Activated naive CD4-positive, alpha-beta T cell treated with anti-CD3 and anti-CD28 coated beads, Interleukin-2, amount 50 U/mL, for 24 hours (primary cell): Measurements from ENCODE around the gene AFDN.

Experiments used
- H3K27ac Mint-ChIP-seq: one replicate; pipeline ENCODE4 v1.8.0; 2021; ENCODE audit warnings: mild to moderate bottlenecking, mixed read lengths
- H3K27me3 Mint-ChIP-seq: one replicate; pipeline ENCODE4 v1.8.0; 2021; ENCODE audit warnings: mixed read lengths
- H3K36me3 Mint-ChIP-seq: one replicate; pipeline ENCODE4 v1.8.0; 2021; ENCODE audit warnings: mixed read lengths
- H3K4me1 Mint-ChIP-seq: one replicate; pipeline ENCODE4 v1.8.0; 2021; ENCODE audit warnings: mixed read lengths
- H3K4me3 Mint-ChIP-seq: one replicate; pipeline ENCODE4 v1.8.0; 2021; ENCODE audit warnings: mild to moderate bottlenecking, mixed read lengths
- H3K9me3 Mint-ChIP-seq: one replicate; pipeline ENCODE4 v1.8.0; 2021; ENCODE audit warnings: mixed read lengths

Gene AFDN

DNA sequence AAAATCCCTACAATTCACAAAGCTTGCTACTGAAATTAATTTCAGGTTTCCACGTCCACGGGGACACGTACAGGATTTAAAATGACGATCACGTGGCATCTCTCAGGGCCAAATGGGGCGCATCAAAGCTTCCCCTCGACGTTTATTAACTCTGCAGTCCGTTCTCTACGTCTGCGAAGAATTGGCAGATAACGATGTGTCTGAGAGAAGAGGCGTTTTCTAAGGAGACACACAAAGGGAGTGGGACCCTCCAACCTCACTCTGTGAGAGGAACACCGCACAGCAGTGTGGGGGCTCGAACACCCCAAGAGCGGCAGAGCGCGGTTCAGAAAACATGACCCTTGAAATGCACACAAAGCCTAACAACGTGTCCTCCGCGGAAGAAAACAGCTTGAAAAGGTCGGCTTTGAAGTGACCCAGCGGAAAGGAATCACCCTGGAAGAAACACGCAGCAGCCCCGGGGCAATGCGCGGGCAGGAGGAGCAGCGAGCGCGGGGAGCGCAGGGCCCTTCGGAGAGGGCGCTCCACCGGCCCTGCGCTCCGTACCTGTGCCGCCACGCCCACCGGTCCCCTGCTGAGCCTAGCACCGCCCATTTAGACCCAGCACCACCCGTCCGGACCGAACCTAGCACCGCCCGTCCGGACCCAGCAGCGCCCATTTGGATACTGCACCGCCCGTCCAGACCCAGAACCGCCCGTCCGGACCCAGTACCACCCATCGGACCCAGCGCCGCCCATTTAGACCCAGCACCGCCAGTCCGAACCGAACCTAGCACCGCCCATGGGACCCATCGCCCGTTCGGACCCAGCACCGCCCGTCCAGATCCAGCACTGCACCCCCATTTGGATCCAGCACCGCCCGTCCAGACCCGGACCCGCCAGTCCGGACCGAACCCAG lies 1.1 kb upstream of the AFDN start:
- Mint-ChIP-seq H3K27me3 (peaks cover 43% of the 10 kb centered on the region), H3K36me3 (no peaks in the 10 kb centered on the region), H3K9me3 (no peaks in the 10 kb centered on the region), H3K4me3 (peak overlapping the region; percentile 85), H3K27ac (peak overlapping the region; percentile 46), H3K4me1 (peaks cover 18% of the 10 kb centered on the region)

DNA sequence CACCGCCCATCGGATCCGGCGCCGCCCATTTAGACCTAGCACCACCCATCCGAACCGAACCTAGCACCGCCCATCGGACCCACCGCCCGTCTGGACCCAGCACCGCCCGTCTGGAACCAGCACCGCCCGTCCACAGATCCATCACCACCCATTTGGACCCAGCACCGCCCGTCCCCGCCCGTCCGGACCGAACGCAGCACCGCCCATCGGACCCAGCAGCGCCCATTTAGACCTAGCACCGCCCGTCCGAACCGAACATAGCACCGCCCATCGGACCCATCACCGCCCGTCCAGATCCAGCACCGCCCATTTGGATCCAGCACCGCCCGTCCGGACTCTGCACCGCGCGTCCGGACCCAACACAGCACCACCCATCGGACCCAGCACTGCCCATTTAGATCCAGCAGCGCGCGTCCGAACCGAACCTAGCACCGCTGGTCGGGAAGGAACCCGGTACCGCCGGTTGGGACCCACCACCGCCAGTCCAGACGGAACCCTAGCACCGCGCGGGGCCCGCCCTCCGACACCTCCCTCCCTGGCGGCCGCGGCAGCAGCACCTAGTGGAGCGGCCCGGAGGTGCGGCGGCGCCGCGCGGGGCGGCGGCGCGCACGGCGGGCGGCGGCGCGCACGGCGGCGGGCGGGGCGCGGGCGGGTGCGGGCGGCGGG lies 348 bp upstream of the AFDN start:
- Mint-ChIP-seq H3K4me1 (peaks cover 21% of the 10 kb centered on the region), H3K9me3 (no peaks in the 10 kb centered on the region), H3K4me3 (peak overlapping the region; percentile 85), H3K27me3 (peaks cover 44% of the 10 kb centered on the region), H3K27ac (no peak overlapping the region), H3K36me3 (no peaks in the 10 kb centered on the region)

DNA sequence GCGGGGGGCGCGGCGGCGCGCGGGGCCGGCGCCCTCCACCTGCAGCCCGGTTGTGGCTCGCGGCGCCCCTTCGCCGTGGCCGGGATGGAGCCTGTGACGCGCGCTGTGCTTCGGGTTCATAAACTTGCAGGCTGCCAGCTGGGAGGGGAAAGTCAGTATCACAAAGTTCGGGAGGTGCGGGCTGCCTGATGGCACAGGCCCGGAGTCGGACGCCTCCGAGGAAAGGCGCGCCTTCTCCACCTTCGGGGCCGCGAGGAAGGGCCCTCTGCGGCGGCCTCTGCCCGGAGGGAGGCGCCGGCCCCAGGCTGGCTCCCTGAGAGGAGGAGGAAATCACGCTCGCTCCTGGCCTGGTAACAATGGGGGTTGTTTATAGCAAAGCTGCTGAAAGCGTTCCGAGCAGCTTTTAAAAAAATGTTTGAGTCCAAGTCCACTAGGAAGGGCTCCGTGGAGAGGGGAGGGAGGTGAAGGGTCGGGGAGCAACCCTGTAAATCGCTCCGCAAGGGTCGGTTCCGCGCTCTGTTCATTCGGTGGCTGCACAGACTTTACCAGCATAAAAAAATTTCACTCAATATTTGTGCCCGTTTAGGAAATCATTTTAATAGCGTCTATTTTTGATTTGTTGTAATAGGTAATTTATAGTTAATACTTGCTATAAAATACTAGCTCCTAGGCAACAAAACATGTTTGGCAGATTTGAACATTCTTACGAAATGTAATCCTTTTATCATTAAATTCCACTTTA lies 1.0 kb downstream of the AFDN start:
- H3K9me3 Mint-ChIP-seq, result no peaks in the 10 kb centered on the region
- H3K4me1 Mint-ChIP-seq, result peaks cover 22% of the 10 kb centered on the region
- H3K36me3 Mint-ChIP-seq, result no peaks in the 10 kb centered on the region
- peak overlapping the region; percentile 55 for H3K27ac Mint-ChIP-seq
- H3K4me3 Mint-ChIP-seq, result peak overlapping the region; percentile 87
- H3K27me3 Mint-ChIP-seq, result peaks cover 46% of the 10 kb centered on the region

DNA sequence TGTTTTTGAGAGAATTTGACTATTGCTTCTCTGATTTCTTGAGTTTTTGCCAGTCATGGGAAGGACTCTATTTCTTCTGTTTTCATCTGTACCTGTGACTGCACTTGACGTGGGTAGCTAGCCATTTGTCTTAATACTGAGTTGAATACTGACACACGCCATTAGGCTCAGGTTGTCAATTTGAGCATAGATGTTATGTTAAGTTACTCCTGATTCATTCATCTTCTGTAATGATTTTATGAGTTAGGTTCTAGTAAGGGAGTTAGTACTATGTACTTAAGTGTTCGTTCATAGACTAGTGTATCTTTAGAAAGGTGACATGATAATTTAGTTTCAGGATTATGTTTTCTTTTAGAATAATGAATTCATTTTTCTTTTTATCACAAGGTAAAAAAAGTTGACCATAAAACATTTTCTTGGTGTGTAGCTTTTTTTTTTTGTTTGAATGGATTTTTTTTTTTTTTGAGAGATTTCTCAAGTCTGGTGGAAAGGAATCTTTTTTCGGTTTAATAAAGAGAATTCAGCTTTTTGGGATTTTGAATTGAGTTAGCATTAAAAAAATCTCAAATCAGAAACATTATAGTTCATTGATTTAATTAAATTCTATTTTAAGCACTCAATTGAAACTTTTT lies 1.7 kb downstream of the AFDN start:
- H3K27ac Mint-ChIP-seq, result no peak overlapping the region
- H3K9me3 Mint-ChIP-seq, result no peaks in the 10 kb centered on the region
- H3K27me3 Mint-ChIP-seq, result peaks cover 45% of the 10 kb centered on the region
- peak overlapping the region; percentile 87 for H3K4me3 Mint-ChIP-seq
- H3K36me3 Mint-ChIP-seq, result no peaks in the 10 kb centered on the region
- peaks cover 27% of the 10 kb centered on the region for H3K4me1 Mint-ChIP-seq

DNA sequence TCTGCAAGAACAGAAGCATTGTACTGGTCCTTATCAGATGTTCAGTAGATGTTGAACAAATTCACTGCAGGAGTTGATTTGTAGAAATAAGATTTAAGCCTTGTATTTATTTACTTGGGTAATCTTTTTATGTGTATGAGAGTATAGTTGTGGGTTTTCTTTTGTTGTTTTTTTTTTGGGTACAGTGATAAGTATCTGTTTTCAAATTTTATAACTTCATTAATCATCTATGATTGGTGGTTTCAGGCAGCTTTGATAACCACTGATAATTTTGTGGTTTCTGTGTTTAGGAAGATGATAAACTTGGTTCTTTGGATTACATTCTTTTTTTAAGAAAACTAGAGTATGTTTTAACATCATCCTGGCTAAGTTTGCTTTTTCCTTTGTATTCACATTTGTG lies 2.8 kb downstream of the AFDN start:
- H3K27me3 Mint-ChIP-seq, result peaks cover 46% of the 10 kb centered on the region
- H3K4me1 Mint-ChIP-seq, result peaks cover 27% of the 10 kb centered on the region
- no peaks in the 10 kb centered on the region for H3K36me3 Mint-ChIP-seq
- no peak overlapping the region for H3K27ac Mint-ChIP-seq
- H3K4me3 Mint-ChIP-seq, result no peak overlapping the region
- no peaks in the 10 kb centered on the region for H3K9me3 Mint-ChIP-seq

DNA sequence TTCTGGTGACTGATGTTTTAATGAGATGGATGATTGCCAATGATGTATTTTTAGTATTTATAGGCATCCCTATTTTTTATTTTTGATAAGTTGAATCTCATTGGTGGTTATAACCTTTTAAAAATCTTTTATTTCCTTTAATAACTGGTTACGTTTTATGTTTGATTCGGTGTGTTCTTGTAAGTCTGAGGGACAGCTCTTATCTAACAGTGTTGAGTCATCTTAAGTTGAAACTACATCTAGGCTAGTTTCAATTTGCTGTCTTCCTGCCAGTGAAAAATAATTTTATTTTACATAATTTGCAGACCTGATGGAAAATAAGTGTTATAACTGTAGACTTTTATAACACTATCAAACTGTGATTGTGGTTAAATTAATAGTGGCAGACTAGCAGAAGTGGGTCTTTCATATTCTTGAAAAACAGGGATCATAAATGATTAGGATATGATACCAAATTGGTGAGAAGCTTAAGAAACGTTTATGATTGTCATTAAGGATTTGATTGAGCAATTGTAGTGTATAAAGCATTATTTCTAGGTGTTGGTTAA lies 4.6 kb downstream of the AFDN start:
- H3K36me3 Mint-ChIP-seq, result no peaks in the 10 kb centered on the region
- no peak overlapping the region for H3K4me3 Mint-ChIP-seq
- H3K27me3 Mint-ChIP-seq, result peaks cover 43% of the 10 kb centered on the region
- peaks cover 20% of the 10 kb centered on the region for H3K4me1 Mint-ChIP-seq
- H3K9me3 Mint-ChIP-seq, result no peaks in the 10 kb centered on the region
- no peak overlapping the region for H3K27ac Mint-ChIP-seq

DNA sequence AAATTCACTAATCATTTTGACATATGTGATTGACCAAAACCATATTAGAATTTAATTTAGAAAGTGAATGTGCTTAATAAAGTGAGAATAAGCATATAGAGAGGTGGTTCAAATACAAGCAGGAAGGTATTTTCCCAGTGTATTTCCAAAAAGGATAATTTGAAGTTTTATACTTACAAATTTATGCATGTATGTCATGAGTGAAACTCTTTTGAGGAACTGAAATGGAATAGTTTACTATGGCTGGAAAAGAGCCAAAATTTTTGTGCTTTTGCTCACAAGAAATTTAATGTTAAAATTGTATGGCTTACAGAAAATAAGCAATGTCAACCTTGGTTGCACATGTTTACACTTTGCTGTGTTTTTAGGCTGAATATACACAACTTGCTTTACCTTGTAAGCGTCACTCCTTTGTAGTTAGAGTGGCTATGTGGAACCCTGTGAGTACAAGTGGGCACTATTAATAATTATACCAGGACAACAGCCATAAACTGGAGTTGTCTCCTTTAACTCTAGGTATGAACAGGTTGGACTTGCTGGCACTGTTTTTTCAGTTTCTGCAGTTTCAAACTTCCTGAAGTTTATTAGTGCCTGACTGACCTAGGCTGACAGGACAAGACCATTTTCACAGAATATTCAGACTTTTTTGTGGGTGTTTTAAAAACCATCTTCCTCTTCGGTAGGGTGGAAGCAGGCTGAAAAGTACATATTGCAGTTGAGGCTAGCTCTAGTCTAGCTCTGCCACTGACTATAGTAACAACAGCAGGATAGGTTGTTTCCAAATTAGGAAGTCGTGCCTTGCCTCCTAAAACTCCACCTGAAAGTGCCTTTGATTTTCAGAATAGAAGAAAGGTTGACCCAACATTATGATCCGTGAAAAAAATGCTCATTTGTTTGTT lies 6.0 kb downstream of the AFDN start:
- H3K27ac Mint-ChIP-seq, result no peak overlapping the region
- H3K4me3 Mint-ChIP-seq, result no peak overlapping the region
- H3K9me3 Mint-ChIP-seq, result no peaks in the 10 kb centered on the region
- H3K36me3 Mint-ChIP-seq, result no peaks in the 10 kb centered on the region
- H3K4me1 Mint-ChIP-seq, result peaks cover 17% of the 10 kb centered on the region
- H3K27me3 Mint-ChIP-seq, result peaks cover 42% of the 10 kb centered on the region

DNA sequence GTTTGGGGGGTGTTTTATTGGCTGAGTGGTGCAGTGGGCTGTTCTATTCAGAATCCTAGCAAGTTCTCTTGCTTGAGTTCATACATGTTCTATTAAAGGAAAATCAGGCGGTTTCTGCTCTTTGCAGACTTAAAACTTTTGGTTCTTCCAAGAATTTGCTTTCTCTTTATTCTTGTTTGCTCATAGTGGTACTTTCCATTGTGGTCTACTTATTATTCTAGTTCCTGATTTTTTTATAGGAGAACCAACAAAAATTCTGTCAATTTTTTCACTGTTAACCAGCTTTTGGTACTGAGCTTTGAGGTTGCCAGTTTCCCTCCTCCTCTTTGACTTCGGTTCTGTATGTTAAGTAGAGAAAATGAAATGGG lies 6.7 kb downstream of the AFDN start:
- Mint-ChIP-seq H3K27me3 (peaks cover 41% of the 10 kb centered on the region), H3K27ac (no peak overlapping the region)

DNA sequence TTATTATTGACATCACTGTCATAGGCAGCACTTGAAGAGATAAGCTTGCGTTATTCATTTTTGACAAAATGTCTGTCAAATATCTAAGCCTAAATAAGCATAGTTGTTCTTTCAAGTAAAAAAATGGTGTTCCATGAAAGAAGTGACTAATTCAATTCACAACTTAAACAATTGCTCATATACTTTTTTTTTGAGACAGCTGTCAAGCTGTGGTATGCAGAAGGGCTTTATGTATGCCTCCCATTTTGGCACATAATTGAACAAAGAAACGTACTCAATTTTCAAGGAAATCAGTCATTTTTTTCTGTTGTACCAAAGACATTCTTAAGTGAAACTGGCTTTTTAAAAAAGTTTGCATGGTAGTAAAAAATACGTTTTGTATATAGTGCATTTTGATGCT lies 8.5 kb downstream of the AFDN start:
- Mint-ChIP-seq H3K4me3 (no peak overlapping the region), H3K9me3 (no peaks in the 10 kb centered on the region)

More for the DNA sequence above, 6.7 kb downstream of the AFDN start:
- peaks cover 10% of the 10 kb centered on the region for H3K4me1 Mint-ChIP-seq
- H3K9me3 Mint-ChIP-seq, result no peaks in the 10 kb centered on the region
- H3K36me3 Mint-ChIP-seq, result no peaks in the 10 kb centered on the region
- H3K4me3 Mint-ChIP-seq, result no peak overlapping the region

DNA sequence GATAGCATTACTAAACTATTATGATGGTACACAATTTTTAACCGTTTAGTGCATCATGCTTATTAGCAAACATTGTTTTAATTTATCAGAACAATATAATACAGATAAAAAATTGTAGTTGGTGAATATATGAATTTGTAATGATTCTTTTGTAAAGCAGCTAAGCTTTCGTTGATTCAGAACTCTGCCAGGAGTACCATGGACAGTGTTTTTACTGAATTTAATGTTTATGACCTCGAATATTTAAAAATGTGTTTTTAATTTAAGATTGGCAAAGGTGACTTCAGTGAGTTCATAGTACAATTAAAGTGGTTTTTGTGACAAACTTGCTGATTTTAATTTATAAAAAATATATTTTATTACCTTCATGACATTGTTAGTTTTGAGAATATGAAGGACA lies 10.0 kb downstream of the AFDN start:
- Mint-ChIP-seq H3K27me3 (peaks cover 24% of the 10 kb centered on the region), H3K4me1 (peaks cover 4% of the 10 kb centered on the region), H3K36me3 (no peaks in the 10 kb centered on the region), H3K4me3 (no peak overlapping the region), H3K9me3 (no peaks in the 10 kb centered on the region), H3K27ac (no peak overlapping the region)

More for the DNA sequence above, 8.5 kb downstream of the AFDN start:
- Mint-ChIP-seq H3K27me3 (peaks cover 28% of the 10 kb centered on the region), H3K4me1 (peaks cover 9% of the 10 kb centered on the region), H3K36me3 (no peaks in the 10 kb centered on the region), H3K27ac (no peak overlapping the region)

DNA sequence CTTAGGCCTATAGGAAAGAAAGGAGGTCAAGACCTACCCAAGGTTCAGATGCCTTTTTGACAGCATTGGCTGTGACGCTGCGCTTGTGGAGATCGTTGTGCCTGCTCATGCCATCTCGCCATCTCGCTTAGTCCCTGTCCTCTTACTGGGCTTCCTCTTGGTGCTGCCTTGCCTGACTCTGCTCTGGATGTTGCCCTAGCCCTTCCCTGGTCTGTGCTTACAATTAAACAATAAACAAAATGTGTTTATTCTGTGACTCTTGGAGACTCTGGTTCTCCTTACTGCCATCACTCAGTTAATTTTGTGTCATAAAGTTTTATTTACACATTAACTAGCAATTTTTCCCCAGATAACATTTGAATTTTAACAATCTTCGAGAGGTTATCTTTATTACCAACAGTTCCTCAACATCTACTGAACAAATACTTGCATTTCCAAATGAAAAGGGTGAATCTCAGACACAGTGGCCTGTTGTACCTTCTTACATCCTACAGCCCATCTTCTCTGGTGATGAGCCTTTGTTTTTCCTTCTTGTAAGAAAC lies 11.6 kb downstream of the AFDN start:
- no peak overlapping the region for H3K4me3 Mint-ChIP-seq
- no peaks in the 10 kb centered on the region for H3K9me3 Mint-ChIP-seq
- peaks cover 1% of the 10 kb centered on the region for H3K4me1 Mint-ChIP-seq
- H3K27me3 Mint-ChIP-seq, result peaks cover 18% of the 10 kb centered on the region
- no peaks in the 10 kb centered on the region for H3K36me3 Mint-ChIP-seq
- no peak overlapping the region for H3K27ac Mint-ChIP-seq

DNA sequence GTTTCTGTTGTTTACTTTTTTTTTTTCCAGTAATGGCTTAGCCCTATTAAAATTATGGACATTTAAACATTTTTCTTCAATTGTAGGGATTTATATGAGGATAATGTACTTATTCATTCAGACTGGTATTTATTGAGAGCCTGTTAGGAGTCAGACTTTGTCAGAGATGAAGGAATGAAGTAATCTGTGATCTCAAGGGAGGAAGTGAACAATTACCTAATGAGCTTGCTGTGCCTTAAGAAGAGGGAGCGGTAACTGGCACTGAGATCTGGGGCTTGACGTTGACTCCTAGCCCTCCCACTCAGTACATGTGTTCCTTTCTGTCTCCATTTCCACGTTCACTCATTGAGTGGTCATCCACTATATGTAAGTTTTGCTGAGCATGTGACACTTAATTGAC lies 12.6 kb downstream of the AFDN start:
- peaks cover 15% of the 10 kb centered on the region for H3K27me3 Mint-ChIP-seq
- H3K27ac Mint-ChIP-seq, result no peak overlapping the region
- H3K4me1 Mint-ChIP-seq, result no peaks in the 10 kb centered on the region
- no peaks in the 10 kb centered on the region for H3K36me3 Mint-ChIP-seq
- H3K9me3 Mint-ChIP-seq, result no peaks in the 10 kb centered on the region
- no peak overlapping the region for H3K4me3 Mint-ChIP-seq

DNA sequence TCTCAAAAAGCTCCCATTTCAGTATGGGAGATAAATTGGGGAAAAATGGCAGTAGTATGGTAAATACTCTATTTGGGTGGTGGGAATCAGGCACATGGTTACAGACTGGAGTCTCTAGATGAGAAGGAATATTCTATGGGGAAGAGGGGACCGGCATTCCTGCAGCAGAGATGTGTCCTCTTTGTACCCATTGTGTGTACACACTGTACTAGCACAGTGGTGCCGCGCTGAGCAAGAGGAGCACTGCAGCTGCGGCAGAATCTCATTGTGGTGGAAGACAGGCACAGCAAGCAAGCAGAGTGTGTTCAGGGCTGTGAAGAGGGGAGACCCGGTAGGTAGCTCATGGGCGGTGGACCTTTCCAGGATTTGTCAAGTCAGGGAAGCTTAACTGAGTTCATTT lies 13.0 kb downstream of the AFDN start:
- H3K4me1 Mint-ChIP-seq, result no peaks in the 10 kb centered on the region
- H3K27ac Mint-ChIP-seq, result no peak overlapping the region
- no peaks in the 10 kb centered on the region for H3K9me3 Mint-ChIP-seq
- H3K4me3 Mint-ChIP-seq, result no peak overlapping the region
- H3K27me3 Mint-ChIP-seq, result peaks cover 14% of the 10 kb centered on the region
- no peaks in the 10 kb centered on the region for H3K36me3 Mint-ChIP-seq

DNA sequence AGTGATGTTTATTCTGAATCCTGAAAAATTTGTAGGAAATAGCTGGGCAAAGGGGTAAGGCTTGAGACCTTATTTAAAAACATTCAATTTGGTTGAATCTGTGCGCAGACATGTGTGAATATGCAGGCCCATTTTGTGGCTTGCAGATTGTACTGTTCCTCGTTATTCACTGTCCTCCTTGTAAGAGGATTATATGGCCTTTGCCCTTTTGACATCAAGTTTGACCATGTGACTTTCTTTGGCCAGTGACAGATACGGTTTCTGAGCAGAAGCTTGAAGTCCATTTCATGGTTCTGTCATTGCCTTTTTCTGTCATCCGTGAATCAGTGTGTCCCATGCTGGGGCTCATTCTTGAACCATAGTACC lies 13.4 kb downstream of the AFDN start:
- Mint-ChIP-seq H3K9me3 (no peaks in the 10 kb centered on the region), H3K27ac (no peak overlapping the region), H3K4me1 (no peaks in the 10 kb centered on the region), H3K36me3 (no peaks in the 10 kb centered on the region), H3K27me3 (peaks cover 10% of the 10 kb centered on the region), H3K4me3 (no peak overlapping the region)
